HL-60/S4 treated with retinoic acid at 250 ng/mL for 4 days and 3 days (cell line): ENCODE results near the gene NIPAL3.
"Not testable (repeated sequence)": the region's sequence is repeated elsewhere in the genome, so short reads cannot be mapped to it uniquely, and the experiment has no call there.

Experiments used
- in situ Hi-C: fragments of 300-500 bp; cut with MboI; formaldehyde crosslinking; loops from 2 replicates; pipeline ENCODE4 v1.7.0; 2022; ENCODE audit warnings: low sequenced_read_pairs

Gene NIPAL3

DNA sequence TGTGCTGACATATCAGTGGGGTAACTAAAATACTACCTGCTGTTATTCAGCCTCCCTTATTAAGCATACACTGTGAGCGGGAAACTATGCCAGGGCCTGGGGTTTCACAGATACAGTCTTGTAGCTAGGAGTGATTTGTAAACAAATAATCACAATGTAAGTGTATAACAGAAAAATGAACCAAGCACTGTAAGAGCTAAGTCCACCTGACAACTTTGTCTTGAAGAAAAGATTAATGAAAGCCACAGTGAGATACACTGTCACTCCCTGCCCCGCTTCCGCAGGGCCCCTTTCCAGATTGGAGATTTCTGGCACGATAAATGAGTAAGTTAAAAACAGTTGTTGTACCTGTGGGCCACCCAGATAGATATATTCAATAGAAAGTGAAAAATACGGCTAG, 91.8 kb downstream of the NIPAL3 start:
- in situ Hi-C loops = no loop called here

- in situ Hi-C loops = no loop called here
These were observed 93.3 kb downstream of the NIPAL3 start for GRCh38 chr1:24508911-24509310.

- in situ Hi-C loops = no loop called here
These were observed 98.1 kb downstream of the NIPAL3 start for GRCh38 chr1:24513706-24514105.

GRCh38 chr1:24514946-24515345, 99.3 kb downstream of the NIPAL3 start:
- in situ Hi-C loops = no loop called here

- in situ Hi-C loops = not testable (repeated sequence)
These were observed 100.1 kb downstream of the NIPAL3 start for GRCh38 chr1:24515671-24516209.

- in situ Hi-C loops = no loop called here
These were observed 100.9 kb downstream of the NIPAL3 start for GRCh38 chr1:24516506-24516905.

DNA sequence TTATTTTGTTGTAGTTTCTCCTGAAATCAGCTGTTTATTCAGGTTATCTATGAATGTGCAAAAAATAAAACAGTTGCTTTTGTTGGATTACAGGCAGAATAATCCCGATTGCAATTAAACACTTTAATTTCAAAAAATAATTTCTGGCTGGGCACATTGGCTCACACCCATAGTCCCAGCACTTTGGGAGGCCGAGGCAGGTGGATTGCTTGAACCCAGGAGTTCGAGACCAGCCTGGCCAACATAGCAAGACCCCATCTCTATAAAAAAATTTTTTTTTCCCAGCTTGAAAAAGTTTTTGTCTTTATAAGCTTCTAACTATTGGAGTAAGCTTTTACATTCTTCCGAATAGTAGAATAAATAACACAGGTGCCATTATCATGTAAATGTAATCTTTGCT, 102.3 kb downstream of the NIPAL3 start:
- in situ Hi-C loops = no loop called here

DNA sequence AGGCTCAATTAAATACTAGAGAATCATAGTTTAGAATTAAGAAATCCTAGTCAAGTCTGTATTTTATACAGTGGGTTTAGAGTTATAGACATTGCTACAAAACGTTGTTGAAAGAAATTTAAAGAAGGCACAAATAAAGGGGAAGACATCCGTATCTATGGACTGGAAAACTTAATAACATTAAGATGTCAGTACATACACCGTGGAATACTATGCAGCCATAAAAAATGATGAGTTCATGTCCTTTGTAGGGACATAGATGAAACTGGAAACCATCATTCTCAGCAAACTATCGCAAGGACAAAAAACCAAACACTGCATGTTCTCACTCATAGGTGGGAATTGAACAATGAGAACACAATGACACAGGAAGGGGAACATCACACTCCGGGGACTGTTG, 104.7 kb downstream of the NIPAL3 start:
- in situ Hi-C loops = not testable (repeated sequence)
